K562 (cell line): ENCODE results near the gene IL23A. TPM values are rescaled to one million over a fixed set of nuclear protein-coding genes. Genes with fewer than 3 reads are reported as not detected.

Experiments
- ATAC-seq: fragments of 200-7000 bp; cut with Tn5 transposase; 3 replicates; pipeline ENCODE4 v1.9.1; 2020; ENCODE audit warnings: moderate library complexity
- BruUV-seq: library from RNA; stranded (reverse); fragments of 400-500 nt; replicated peaks from 2 replicates; lab custom pipeline; 2021; lab: Mats Ljungman, UMichigan
- CTCF ChIA-PET: fragments of 300-600 bp; formaldehyde crosslinking; extraction: SDS; loops from one replicate; lab custom pipeline; 2021; ENCODE audit warnings: low intra/inter-chr PET ratio; lab: Yijun Ruan, JAX
- POLR2A ChIA-PET: fragments of 300-600, 350-650 bp; sonication (Branson Sonifier 250); formaldehyde crosslinking; extraction: SDS; loops from one replicate; lab custom pipeline; 2021; ENCODE audit warnings: antibody characterized with exemption, inconsistent platforms; lab: Yijun Ruan, JAX
- DNase-seq, 4 experiments: peaks; one replicate each; pipeline versions ENCODE4 v3.0.0 to v3.0.0-alpha.2; 2011 to 2018; ENCODE audit warnings: low spot score in 3 of 4, mixed read lengths in 3 of 4; ENCODE audit errors: extremely low read depth in 1 of 4
- FAIRE-seq: peaks from 2 replicates; lab custom pipeline; 2011; peaks lifted over from hg19 to GRCh38; lab: Jason Lieb, UNC
- H2AFZ ChIP-seq: 2 replicates; pipeline ENCODE4 v1.6.0; 2011; ENCODE audit warnings: low read depth, low read length, control low read depth, inconsistent platforms
- H3K27ac ChIP-seq: fragments of 200-600 bp; 3 replicates; pipeline ENCODE4 v1.8.0; 2011; ENCODE audit warnings: low read depth, mild to moderate bottlenecking, control low read depth, inconsistent platforms, low read length, moderate library complexity, mixed read lengths; ENCODE audit errors: extremely low read depth
- H3K27me3 ChIP-seq, 2 experiments: fragments of 300-600 bp in 1 of 2; 2 replicates in 1 of 2; 3 replicates in 1 of 2; pipeline versions ENCODE4 v1.6.0 to v1.8.0; 2011; ENCODE audit warnings: inconsistent platforms in 2 of 2, low read length in 2 of 2, mild to moderate bottlenecking in 1 of 2, mixed read lengths in 1 of 2, moderate library complexity in 1 of 2; ENCODE audit not compliant: control insufficient read depth in 2 of 2, insufficient read depth in 2 of 2
- H3K36me3 ChIP-seq: fragments of 300-600 bp; 3 replicates; pipeline ENCODE4 v1.8.0; 2011; ENCODE audit warnings: mild to moderate bottlenecking, low read length, inconsistent platforms; ENCODE audit not compliant: control insufficient read depth, insufficient read depth
- H3K4me1 ChIP-seq, 2 experiments: fragments of 200-600 bp in 1 of 2; replicated peaks in 1 of 2; 2 replicates in 1 of 2; 3 replicates in 1 of 2; pipeline versions ENCODE4 v1.5.1 to v1.8.0; 2011; ENCODE audit warnings: inconsistent platforms in 2 of 2, low read length in 2 of 2, mild to moderate bottlenecking in 1 of 2, mixed read lengths in 1 of 2, moderate library complexity in 1 of 2; ENCODE audit not compliant: control insufficient read depth in 2 of 2, insufficient read depth in 2 of 2
- H3K4me2 ChIP-seq: 2 replicates; pipeline ENCODE4 v1.6.1; 2011; ENCODE audit warnings: low read length, control low read depth, inconsistent platforms, mixed read lengths; ENCODE audit not compliant: insufficient read depth
- H3K4me3 ChIP-seq: fragments of 200-600 bp; sonication (generic), shearing (Covaris generic); 2 replicates; pipeline ENCODE4 v1.5.1; 2016; ENCODE audit warnings: control low read depth, inconsistent platforms
- H3K79me2 ChIP-seq: fragments of 200-600 bp; 3 replicates; pipeline ENCODE4 v1.8.0; 2011; ENCODE audit warnings: low read length, inconsistent platforms; ENCODE audit not compliant: control insufficient read depth, insufficient read depth
- H3K9ac ChIP-seq, 2 experiments: 2 replicates each; pipeline versions ENCODE4 v1.6.0 to v1.6.1; 2011; ENCODE audit warnings: low read depth in 2 of 2, low read length in 2 of 2, control low read depth in 1 of 2, inconsistent platforms in 1 of 2, mild to moderate bottlenecking in 1 of 2, mixed read lengths in 1 of 2; ENCODE audit not compliant: insufficient read depth in 1 of 2
- H3K9me1 ChIP-seq: one replicate; pipeline ENCODE4 v1.6.0; 2011; ENCODE audit warnings: inconsistent platforms, mild to moderate bottlenecking, low read length, moderate library complexity; ENCODE audit not compliant: control insufficient read depth, insufficient read depth
- H3K9me3 ChIP-seq: replicated peaks from 2 replicates; pipeline ENCODE4 v1.5.1; 2011; ENCODE audit warnings: low read depth, low read length, inconsistent platforms; ENCODE audit not compliant: control insufficient read depth, insufficient read depth
- H4K20me1 ChIP-seq: replicated peaks from 2 replicates; pipeline ENCODE4 v1.6.1; 2011; ENCODE audit warnings: low read length, inconsistent platforms, mixed read lengths; ENCODE audit not compliant: control insufficient read depth, insufficient read depth
- ETV6 ChIP-seq, 3 experiments: fragments of 150-350 bp in 1 of 3; sonication (generic) in 1 of 3; formaldehyde crosslinking in 1 of 3; IDR thresholded peaks; 2 replicates each; pipeline versions ENCODE4 v1.6.1 to v1.8.0; 2014 to 2022; ENCODE audit warnings: borderline replicate concordance in 2 of 3, low read depth in 2 of 3, antibody characterized with exemption in 1 of 3, low read length in 1 of 3, mild to moderate bottlenecking in 1 of 3, missing genetic modification reagents in 1 of 3
- SIRT6 ChIP-seq: IDR thresholded peaks from one replicate; pipeline ENCODE4 v1.6.1; 2012; ENCODE audit warnings: low read depth, mild to moderate bottlenecking, control low read depth, inconsistent platforms, low read length, moderate library complexity
- TFAP4 ChIP-seq: sonication (generic); formaldehyde crosslinking; IDR thresholded peaks from 2 replicates; pipeline ENCODE4 v1.8.0; 2022; ENCODE audit warnings: missing genetic modification reagents, mild to moderate bottlenecking, moderate library complexity, borderline replicate concordance
- ZBTB2 ChIP-seq: fragments of 450-650 bp; IDR thresholded peaks from 2 replicates; pipeline ENCODE4 v1.6.1; 2016; ENCODE audit warnings: antibody characterized with exemption
- ZNF830 ChIP-seq: fragments of 250-450 bp; sonication (Bioruptor Pico); IDR thresholded peaks from 2 replicates; pipeline ENCODE4 v1.5.0; 2021; ENCODE audit warnings: mild to moderate bottlenecking
- WGBS: fragments of 100-300 bp; shearing (Covaris generic); methylation state at CpG from one replicate; pipeline ENCODE4 v1.1.6; 2016; ENCODE audit warnings: low coverage, mixed read lengths; ENCODE audit not compliant: insufficient coverage; ENCODE audit errors: missing lambda C conversion rate; 5-methylcytosine and 5-hydroxymethylcytosine counted together
- in situ Hi-C: fragments of 300-500 bp; cut with MboI; formaldehyde crosslinking; loops from 4 replicates; pipeline ENCODE4 v1.15.0; 2018; ENCODE audit warnings: inconsistent platforms, mixed read lengths
- intact Hi-C: fragments of 100-400 bp; cut with micrococcal nuclease; formaldehyde crosslinking; loops from 2 replicates; pipeline ENCODE4 v1.14.2; 2022
- polyA plus RNA-seq, 8 experiments: library from polyadenylated mRNA; depleted of rRNA in 4 of 8; stranded (reverse) in 5 of 8; unstranded in 3 of 8; fragments of >200 nt; fragmentation: Nextera tagmentation in 2 of 8; fragmentation: Illumina TruSeq in 1 of 8; extraction: Ambion mirVana in 2 of 8; extraction: Trizol in 1 of 8; gene quantifications; 2 replicates each; pipeline versions ENCODE4 v1.2.1 to v1.2.3, GENCODE V29; 2011 to 2014; ENCODE audit warnings: inconsistent platforms in 1 of 8, missing spikeins in 1 of 8
- total RNA-seq, 7 experiments: library from RNA; depleted of rRNA in 6 of 7; stranded (reverse); fragments of >200 nt in 6 of 7; fragmentation: Illumina TruSeq in 2 of 7; extraction: Trizol in 2 of 7; gene quantifications; 2 replicates each; pipeline versions ENCODE4 v1.2.1 to v1.2.3, GENCODE V29; 2011 to 2021; ENCODE audit warnings: low replicate concordance in 1 of 7

IL23A gene
- total and polyA plus RNA-seq, 9 of the 15 experiments (the other 6 are each of a cell fraction or from before 2014, with no cell fraction given), result 4.4 to 37.2 (median 9.6) TPM

GRCh38 chr12:56361487-56362129 is 22.9 kb downstream of the IL23A start:
- in situ Hi-C loops (no loop called here), intact Hi-C loops (loop anchor here (5.0 to 10.0 kb wide), 2 partner anchors 106 to 273 kb away; partner anchors contain the start of genes BAZ2A and SPRYD4)
- CTCF ChIA-PET, result no interaction called here
- H4K20me1 ChIP-seq, result no peaks in the 10 kb centered on the region
- FAIRE-seq (no peak), DNase-seq (no peak), ATAC-seq (no peak)
- peaks cover 13 to 15% of the 10 kb centered on the region in 2 experiments for H3K4me1 ChIP-seq
- peak overlapping the region; percentile 74; the same call in 1 of the 2 replicates for H2AFZ ChIP-seq
- no peaks in the 10 kb centered on the region for H3K9me3 ChIP-seq
- peak overlapping the region; percentile 88 for H3K4me2 ChIP-seq
- H3K79me2 ChIP-seq, result peaks cover 27% of the 10 kb centered on the region
- no peaks in the 10 kb centered on the region for H3K9me1 ChIP-seq
- 52% methylated on average over 6 of the region's 8 CpGs for WGBS
- no peak overlapping the region for H3K4me3 ChIP-seq
- no peaks in the 10 kb centered on the region for H3K36me3 ChIP-seq
- H3K9ac ChIP-seq, result peak overlapping the region; percentile 62 to 79
- POLR2A ChIA-PET, result interaction anchor here (0.9 to 19.4 kb wide), 6 partner anchors 19 to 94 kb away, joined by 3 to 274 read pairs (median 4); partner anchors contain the start of genes IL23A and PAN2
- H3K27me3 ChIP-seq, result no peaks in the 10 kb centered on the region
- peak overlapping the region; percentile 73; the same call in 2 of the 3 replicates for H3K27ac ChIP-seq
- TF ChIP-seq ZNF830 (no peak), SIRT6 (no peak), ZBTB2 (no peak), TFAP4 (CRISPR knock-in tag) (peak; percentile 22; the same call in 1 of the 2 replicates), ETV6 (IDR thresholded peaks at IDR 0.05; ENCODE audit: borderline replicate concordance in 1 of 2, low read depth in 2 of 2, low read length in 1 of 2) (no peak), ETV6 (CRISPR knock-in tag; IDR thresholded peaks at IDR 0.05; ENCODE audit: borderline replicate concordance) (0 out of 2 replicates have a peak, but pooled peaks have one; percentile 53)
- BruUV-seq, result no TSS peak
